ENCODE results near the gene RBP3.

- TF ChIP-seq, protein P1, sequence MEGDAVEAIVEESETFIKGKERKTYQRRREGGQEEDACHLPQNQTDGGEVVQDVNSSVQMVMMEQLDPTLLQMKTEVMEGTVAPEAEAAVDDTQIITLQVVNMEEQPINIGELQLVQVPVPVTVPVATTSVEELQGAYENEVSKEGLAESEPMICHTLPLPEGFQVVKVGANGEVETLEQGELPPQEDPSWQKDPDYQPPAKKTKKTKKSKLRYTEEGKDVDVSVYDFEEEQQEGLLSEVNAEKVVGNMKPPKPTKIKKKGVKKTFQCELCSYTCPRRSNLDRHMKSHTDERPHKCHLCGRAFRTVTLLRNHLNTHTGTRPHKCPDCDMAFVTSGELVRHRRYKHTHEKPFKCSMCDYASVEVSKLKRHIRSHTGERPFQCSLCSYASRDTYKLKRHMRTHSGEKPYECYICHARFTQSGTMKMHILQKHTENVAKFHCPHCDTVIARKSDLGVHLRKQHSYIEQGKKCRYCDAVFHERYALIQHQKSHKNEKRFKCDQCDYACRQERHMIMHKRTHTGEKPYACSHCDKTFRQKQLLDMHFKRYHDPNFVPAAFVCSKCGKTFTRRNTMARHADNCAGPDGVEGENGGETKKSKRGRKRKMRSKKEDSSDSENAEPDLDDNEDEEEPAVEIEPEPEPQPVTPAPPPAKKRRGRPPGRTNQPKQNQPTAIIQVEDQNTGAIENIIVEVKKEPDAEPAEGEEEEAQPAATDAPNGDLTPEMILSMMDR (conservative IDR thresholded peaks at IDR 0.05 in 1 of 2, IDR thresholded peaks at IDR 0.05 in 1 of 2; ENCODE audit: low read depth in 1 of 2, low read length in 2 of 2) = no peak
- TF ChIP-seq EZH2 (IDR thresholded peaks at IDR 0.05; ENCODE audit: low read length, missing control alignments) = no peak
Measured at GRCh38 chr10:47336387-47337134, 11.6 kb upstream of the RBP3 start.

Data from fibroblast of lung (primary cell).